Right lobe of liver (tissue), 6 donors: Measurements from ENCODE around the gene FER. TPM values are rescaled to one million over a fixed set of nuclear protein-coding genes. Genes with fewer than 3 reads are reported as not detected.

Source experiments
- ATAC-seq, 4 donors: fragments of 200-7000 bp; cut with Tn5 transposase; one replicate each; pipeline ENCODE4 v1.9.1; 2020; ENCODE audit warnings: mild to moderate bottlenecking in 4 of 4, moderate library complexity in 4 of 4
- DNase-seq, 3 donors: peaks; one replicate each; pipeline ENCODE4 v3.0.0-alpha.2; 2020
- H3K27ac ChIP-seq, 3 donors: fragments of 200-600 bp; one replicate each; pipeline ENCODE4 v1.8.0; 2022
- H3K27me3 ChIP-seq, 2 donors: fragments of 200-600 bp; one replicate each; pipeline ENCODE4 v1.8.0; 2022
- H3K36me3 ChIP-seq, 4 donors: fragments of 200-600 bp; sonication (generic) in 1 of 4; one replicate each; pipeline versions ENCODE4 v1.5.1 to v1.8.0; 2017 to 2022; ENCODE audit warnings: control low read depth in 1 of 4
- H3K4me1 ChIP-seq, 4 donors: fragments of 200-600 bp; sonication (generic) in 1 of 4; one replicate each; pipeline versions ENCODE4 v1.5.1 to v1.8.0; 2017 to 2022; ENCODE audit warnings: control low read depth in 1 of 4
- H3K4me3 ChIP-seq, 3 donors: fragments of 200-600 bp; one replicate each; pipeline ENCODE4 v1.8.0; 2022
- H3K9me3 ChIP-seq, 4 donors: fragments of 200-600 bp; sonication (generic) in 1 of 4; one replicate each; pipeline versions ENCODE4 v1.5.1 to v1.8.0; 2017 to 2022; ENCODE audit warnings: control low read depth in 1 of 4
- CTCF ChIP-seq, 4 donors: fragments of 200-600 bp in 3 of 4; fragments of 450-650 bp in 1 of 4; IDR thresholded peaks; one replicate each; pipeline versions ENCODE4 v1.5.1 to v1.8.0; 2016 to 2022; ENCODE audit warnings: antibody characterized with exemption in 4 of 4, mild to moderate bottlenecking in 2 of 4
- POLR2A ChIP-seq: fragments of 450-650 bp; IDR thresholded peaks from one replicate; pipeline ENCODE4 v1.6.1; 2017; ENCODE audit warnings: antibody characterized with exemption, mild to moderate bottlenecking
- WGBS: methylation state at CpG from one replicate; pipeline ENCODE4 v1.1.6; 2018; ENCODE audit warnings: low coverage, low lambda C conversion rate; ENCODE audit not compliant: insufficient coverage; ENCODE audit errors: missing lambda C conversion rate; 5-methylcytosine and 5-hydroxymethylcytosine counted together
- intact Hi-C, 2 donors: fragments of 100-400 bp; cut with DNase I; formaldehyde crosslinking; loops; one replicate each; pipeline versions ENCODE4 v1.11.2 to v1.14.1; 2022
- total RNA-seq, 6 experiments: library from RNA; depleted of rRNA in 2 of 6; stranded (reverse); fragments of >200 nt in 2 of 6; fragmentation: NEBNext Ultra II Directional in 3 of 6; extraction: Animal tissue kit (Norgen Biotek cat#: 25700) in 3 of 6; gene quantifications; one replicate each; pipeline versions ENCODE4 v1.1.0 to v1.2.4, GENCODE V29; 2016 to 2023
- donor health status: DM: no; HTN: yes; CAD: no.
- donor health status: DM: no; HTN: no; CAD: no.
- donor health status: DM: no; HTN: no; CAD: no.
- donor health status: DM: no; HTN: yes; CAD: no.
- donor health status: DM: no; HTN: yes; CAD: no.

The FER gene
- total RNA-seq, 6 experiments from 2014 or later: 2.6 to 10.9 (median 5.0) TPM

- H3K27ac ChIP-seq: no peak overlapping the region
- H3K27me3 ChIP-seq: no peaks in the 10 kb centered on the region
- no peak for ATAC-seq
- H3K4me1 ChIP-seq: no peaks in the 10 kb centered on the region
- TF ChIP-seq POLR2A: no peak
- TF ChIP-seq CTCF (IDR thresholded peaks at IDR 0.05): no peak
- no peaks in the 10 kb centered on the region for H3K9me3 ChIP-seq
- H3K4me3 ChIP-seq: no peak overlapping the region
- no peaks in the 10 kb centered on the region for H3K36me3 ChIP-seq
- DNase-seq: no peak
- intact Hi-C loops: no loop called here
Observed at GRCh38 chr5:108876451-108876850, 128.8 kb downstream of the FER start.

GRCh38 chr5:108878756-108879155 lies 131.1 kb downstream of the FER start:
- H3K36me3 ChIP-seq: no peaks in the 10 kb centered on the region
- H3K9me3 ChIP-seq: no peaks in the 10 kb centered on the region
- intact Hi-C loops: no loop called here
- TF ChIP-seq CTCF (IDR thresholded peaks at IDR 0.05) (no peak), POLR2A (no peak)
- H3K27ac ChIP-seq: no peak overlapping the region
- no peaks in the 10 kb centered on the region for H3K27me3 ChIP-seq
- DNase-seq: no peak
- ATAC-seq: no peak
- H3K4me1 ChIP-seq: no peaks in the 10 kb centered on the region
- no peak overlapping the region for H3K4me3 ChIP-seq
- 95% methylated on average over 2 of the region's 2 CpGs for WGBS

GRCh38 chr5:108881133-108881532 lies 133.4 kb downstream of the FER start:
- Histone ChIP-seq H3K4me3 (no peak overlapping the region), H3K36me3 (no peaks in the 10 kb centered on the region), H3K27ac (no peak overlapping the region), H3K4me1 (no peaks in the 10 kb centered on the region), H3K27me3 (no peaks in the 10 kb centered on the region), H3K9me3 (no peaks in the 10 kb centered on the region)
- ATAC-seq: no peak
- intact Hi-C loops: no loop called here
- WGBS: 96% methylated on average over 6 of the region's 6 CpGs
- DNase-seq: no peak
- no peak for TF ChIP-seq CTCF (IDR thresholded peaks at IDR 0.05)
- TF ChIP-seq POLR2A: no peak

GRCh38 chr5:108884736-108885135 lies 137.0 kb downstream of the FER start:
- Histone ChIP-seq H3K36me3 (no peaks in the 10 kb centered on the region), H3K9me3 (no peaks in the 10 kb centered on the region)
- 60% methylated on average over 4 of the region's 4 CpGs for WGBS

More at GRCh38 chr5:108884736-108885135, 137.0 kb downstream of the FER start:
- H3K4me3 ChIP-seq: no peak overlapping the region
- TF ChIP-seq CTCF (IDR thresholded peaks at IDR 0.05) (no peak), POLR2A (no peak)
- no peak overlapping the region for H3K27ac ChIP-seq
- DNase-seq (no peak), ATAC-seq (peak in 3 of 4 donors; percentile 33 to 61 (median 52))
- intact Hi-C loops: no loop called here
- no peaks in the 10 kb centered on the region for H3K4me1 ChIP-seq
- no peaks in the 10 kb centered on the region for H3K27me3 ChIP-seq
